H9 (cell line): ENCODE results near the gene RPS17. TPM values are rescaled to one million over a fixed set of nuclear protein-coding genes. Genes with fewer than 3 reads are reported as not detected.

Experiments
- DNase-seq: peaks from one replicate; pipeline ENCODE4 v3.0.0-alpha.2; 2017
- H2AFZ ChIP-seq: one replicate; pipeline ENCODE4 v1.6.1; 2013; ENCODE audit warnings: mild to moderate bottlenecking, low read length, control low read depth, moderate library complexity
- H2AK5ac ChIP-seq: 2 replicates; pipeline ENCODE4 v1.6.1; 2013; ENCODE audit warnings: low read length, control low read depth, mixed read lengths; ENCODE audit not compliant: insufficient read length
- H2BK120ac ChIP-seq: one replicate; pipeline ENCODE4 v1.6.1; 2013; ENCODE audit warnings: low read depth, mild to moderate bottlenecking, low read length, control low read depth, inconsistent platforms; ENCODE audit not compliant: poor library complexity, severe bottlenecking
- H2BK12ac ChIP-seq: 2 replicates; pipeline ENCODE4 v1.6.1; 2013; ENCODE audit warnings: low read length, control low read depth, mixed read lengths, low read depth; ENCODE audit not compliant: insufficient read length
- H2BK15ac ChIP-seq: 2 replicates; pipeline ENCODE4 v1.6.1; 2013; ENCODE audit warnings: low read depth, low read length, control low read depth
- H2BK20ac ChIP-seq: one replicate; pipeline ENCODE4 v1.6.1; 2013; ENCODE audit warnings: low read depth, mild to moderate bottlenecking, low read length, control low read depth, inconsistent platforms; ENCODE audit not compliant: poor library complexity, severe bottlenecking
- H2BK5ac ChIP-seq: 2 replicates; pipeline ENCODE4 v1.6.1; 2013; ENCODE audit warnings: low read length, control low read depth, mixed read lengths; ENCODE audit not compliant: insufficient read length
- H3K14ac ChIP-seq: 2 replicates; pipeline ENCODE4 v1.6.1; 2013; ENCODE audit warnings: low read length, control low read depth; ENCODE audit not compliant: insufficient read depth
- H3K18ac ChIP-seq: 2 replicates; pipeline ENCODE4 v1.6.1; 2013; ENCODE audit warnings: low read depth, mild to moderate bottlenecking, mixed read lengths, low read length, control low read depth; ENCODE audit not compliant: insufficient read length
- H3K23ac ChIP-seq: 2 replicates; pipeline ENCODE4 v1.6.1; 2013; ENCODE audit warnings: low read length, control low read depth, mixed read lengths, low read depth; ENCODE audit not compliant: insufficient read length
- H3K23me2 ChIP-seq: 2 replicates; pipeline ENCODE4 v1.6.1; 2013; ENCODE audit warnings: low read depth, mild to moderate bottlenecking, mixed read lengths, low read length, control low read depth; ENCODE audit not compliant: insufficient read length, poor library complexity, severe bottlenecking
- H3K27ac ChIP-seq: 2 replicates; pipeline ENCODE4 v1.5.1; 2013; ENCODE audit warnings: low read length, control low read depth, mixed read lengths, low read depth; ENCODE audit not compliant: insufficient read length
- H3K27me3 ChIP-seq: 2 replicates; pipeline ENCODE4 v1.6.1; 2013; ENCODE audit warnings: low read length, control low read depth, inconsistent platforms; ENCODE audit not compliant: insufficient read depth
- H3K4ac ChIP-seq: 2 replicates; pipeline ENCODE4 v1.6.1; 2013; ENCODE audit warnings: low read depth, mild to moderate bottlenecking, control low read depth, inconsistent platforms, low read length, moderate library complexity
- H3K4me1 ChIP-seq: 2 replicates; pipeline ENCODE4 v1.6.1; 2013; ENCODE audit warnings: low read length, control low read depth, inconsistent platforms; ENCODE audit not compliant: insufficient read depth
- H3K4me2 ChIP-seq: 2 replicates; pipeline ENCODE4 v1.6.1; 2013; ENCODE audit warnings: low read length, control low read depth, mixed read lengths; ENCODE audit not compliant: insufficient read length, insufficient read depth
- H3K56ac ChIP-seq: 2 replicates; pipeline ENCODE4 v1.6.1; 2013; ENCODE audit warnings: low read depth, mild to moderate bottlenecking, mixed read lengths, low read length, control low read depth; ENCODE audit not compliant: insufficient read length
- H3K79me1 ChIP-seq: 2 replicates; pipeline ENCODE4 v1.6.1; 2013; ENCODE audit warnings: low read depth, mild to moderate bottlenecking, moderate library complexity, low read length, control low read depth, inconsistent platforms; ENCODE audit not compliant: insufficient read depth, poor library complexity, severe bottlenecking
- H3K79me2 ChIP-seq: 2 replicates; pipeline ENCODE4 v1.6.1; 2013; ENCODE audit warnings: low read length, control low read depth, inconsistent platforms; ENCODE audit not compliant: insufficient read depth
- H3K9ac ChIP-seq: 2 replicates; pipeline ENCODE4 v1.6.1; 2013; ENCODE audit warnings: low read length, control low read depth, mixed read lengths; ENCODE audit not compliant: insufficient read length; ENCODE audit errors: extremely low read depth
- H3K9me3 ChIP-seq: one replicate; pipeline ENCODE4 v1.6.1; 2013; ENCODE audit warnings: low read depth, low read length, inconsistent platforms; ENCODE audit not compliant: control insufficient read depth
- H3T11ph ChIP-seq: one replicate; pipeline ENCODE4 v1.6.1; 2013; ENCODE audit warnings: mild to moderate bottlenecking, low read length, control low read depth, inconsistent platforms
- H4K20me1 ChIP-seq: one replicate; pipeline ENCODE4 v1.6.1; 2013; ENCODE audit not compliant: control insufficient read depth, insufficient read length, insufficient read depth
- H4K5ac ChIP-seq: 2 replicates; pipeline ENCODE4 v1.6.1; 2013; ENCODE audit warnings: low read depth, mild to moderate bottlenecking, mixed read lengths, low read length, control low read depth; ENCODE audit not compliant: insufficient read length
- H4K8ac ChIP-seq: replicated peaks from 2 replicates; pipeline ENCODE4 v1.6.1; 2013; ENCODE audit warnings: low read length, control low read depth, mixed read lengths, low read depth; ENCODE audit not compliant: insufficient read length
- H4K91ac ChIP-seq: 2 replicates; pipeline ENCODE4 v1.6.1; 2013; ENCODE audit warnings: low read depth, mild to moderate bottlenecking, moderate library complexity, mixed read lengths, low read length, control low read depth; ENCODE audit not compliant: insufficient read length
- H3K27ac Mint-ChIP-seq, 3 experiments: 2 replicates in 2 of 3; 3 replicates in 1 of 3; pipeline ENCODE4 v1.8.0; 2020 to 2021; ENCODE audit warnings: mixed read lengths in 3 of 3, mild to moderate bottlenecking in 1 of 3, moderate library complexity in 1 of 3
- H3K27me3 Mint-ChIP-seq: 2 replicates; pipeline ENCODE4 v1.8.0; 2021; ENCODE audit warnings: low read depth, mild to moderate bottlenecking, moderate library complexity, mixed read lengths
- H3K36me3 Mint-ChIP-seq, 3 experiments: 2 replicates in 2 of 3; 3 replicates in 1 of 3; pipeline ENCODE4 v1.8.0; 2020 to 2021; ENCODE audit warnings: low read depth in 3 of 3, mixed read lengths in 3 of 3; ENCODE audit not compliant: insufficient read depth in 1 of 3
- H3K4me1 Mint-ChIP-seq, 2 experiments: 2 replicates each; pipeline ENCODE4 v1.8.0; 2020; ENCODE audit warnings: mixed read lengths in 2 of 2
- H3K4me3 Mint-ChIP-seq, 2 experiments: 2 replicates in 1 of 2; 3 replicates in 1 of 2; pipeline ENCODE4 v1.8.0; 2020 to 2021; ENCODE audit warnings: mild to moderate bottlenecking in 2 of 2, mixed read lengths in 2 of 2, moderate library complexity in 1 of 2
- H3K9me3 Mint-ChIP-seq, 2 experiments: 2 replicates in 1 of 2; 3 replicates in 1 of 2; pipeline ENCODE4 v1.8.0; 2020; ENCODE audit warnings: mild to moderate bottlenecking in 2 of 2, mixed read lengths in 2 of 2, moderate library complexity in 1 of 2
- CTCF ChIP-seq: fragments of 200-600 bp; sonication (generic); conservative IDR thresholded peaks from 3 replicates; pipeline ENCODE4 v1.8.0; 2021; ENCODE audit warnings: antibody characterized with exemption, mild to moderate bottlenecking
- WGBS: extraction: QIAGEN DNeasy Blood & Tissue Kit; methylation state at CpG from one replicate; pipeline ENCODE4 v1.1.7; 2013; ENCODE audit warnings: missing lambda C conversion rate, low lambda C conversion rate, mixed read lengths; ENCODE audit not compliant: insufficient read length; ENCODE audit errors: extremely low coverage; 5-methylcytosine and 5-hydroxymethylcytosine counted together
- total RNA-seq: library from RNA; stranded (reverse); gene quantifications from 2 replicates; pipeline ENCODE4 v1.2.1, GENCODE V29; 2021

Gene RPS17
- total RNA-seq, 1 experiment from 2014 or later, result 2,597 TPM

- no peak overlapping the region for H3K4ac ChIP-seq
- H3K4me2 ChIP-seq, result no peak overlapping the region
- H3K27ac ChIP-seq, result no peak overlapping the region
- H2BK15ac ChIP-seq, result no peak overlapping the region
- no CpG with 5 or more reads among the region's 9 CpGs for WGBS
- H3K27me3 ChIP-seq, result no peaks in the 10 kb centered on the region
- H3K23ac ChIP-seq, result no peak overlapping the region
- no peaks in the 10 kb centered on the region for H3K4me1 ChIP-seq
- Mint-ChIP-seq H3K36me3 (peaks cover 29 to 51% (median 35%) of the 10 kb centered on the region in 3 experiments), H3K27ac (peak overlapping the region in 2 of 3 experiments; percentile 55 to 85; a peak in 3 of 7 replicates), H3K4me1 (peaks cover 12 to 16% of the 10 kb centered on the region in 2 experiments), H3K4me3 (no peak overlapping the region; a peak in 1 of 5 replicates), H3K9me3 (no peaks in the 10 kb centered on the region), H3K27me3 (no peaks in the 10 kb centered on the region; the same call in 1 of the 2 replicates)
- H3K18ac ChIP-seq, result no peak overlapping the region
- H4K91ac ChIP-seq, result no peak overlapping the region
- no peaks in the 10 kb centered on the region for H3K79me1 ChIP-seq
- no peaks in the 10 kb centered on the region for H3K9me3 ChIP-seq
- no peak overlapping the region for H3K14ac ChIP-seq
- H3K23me2 ChIP-seq, result no peaks in the 10 kb centered on the region
- H2BK5ac ChIP-seq, result no peak overlapping the region
- H2BK120ac ChIP-seq, result no peak overlapping the region
- no peaks in the 10 kb centered on the region for H4K20me1 ChIP-seq
- no peak overlapping the region for H2BK12ac ChIP-seq
- H2AFZ ChIP-seq, result no peak overlapping the region
- H4K5ac ChIP-seq, result no peak overlapping the region
- TF ChIP-seq CTCF, result no peak
- H3K79me2 ChIP-seq, result no peaks in the 10 kb centered on the region
- H3T11ph ChIP-seq, result no peak overlapping the region
- no peak overlapping the region for H3K56ac ChIP-seq
- H2AK5ac ChIP-seq, result no peak overlapping the region
- peak; percentile 28 for DNase-seq
- no peak overlapping the region for H3K9ac ChIP-seq
- no peak overlapping the region for H4K8ac ChIP-seq
- no peak overlapping the region for H2BK20ac ChIP-seq
Measured at GRCh38 chr15:82532383-82532990, 7.8 kb downstream of the RPS17 start.
